ENCODE data around the gene NAV2.
"Not testable (repeated sequence)": the region's sequence is repeated elsewhere in the genome, so short reads cannot be mapped to it uniquely, and the experiment has no call there.

Gene NAV2

GRCh38 chr11:19949606-19950005, 237.0 kb downstream of the NAV2 start:
- DNase-seq (ENCODE audit: low read depth, low spot score), result no peak

DNA sequence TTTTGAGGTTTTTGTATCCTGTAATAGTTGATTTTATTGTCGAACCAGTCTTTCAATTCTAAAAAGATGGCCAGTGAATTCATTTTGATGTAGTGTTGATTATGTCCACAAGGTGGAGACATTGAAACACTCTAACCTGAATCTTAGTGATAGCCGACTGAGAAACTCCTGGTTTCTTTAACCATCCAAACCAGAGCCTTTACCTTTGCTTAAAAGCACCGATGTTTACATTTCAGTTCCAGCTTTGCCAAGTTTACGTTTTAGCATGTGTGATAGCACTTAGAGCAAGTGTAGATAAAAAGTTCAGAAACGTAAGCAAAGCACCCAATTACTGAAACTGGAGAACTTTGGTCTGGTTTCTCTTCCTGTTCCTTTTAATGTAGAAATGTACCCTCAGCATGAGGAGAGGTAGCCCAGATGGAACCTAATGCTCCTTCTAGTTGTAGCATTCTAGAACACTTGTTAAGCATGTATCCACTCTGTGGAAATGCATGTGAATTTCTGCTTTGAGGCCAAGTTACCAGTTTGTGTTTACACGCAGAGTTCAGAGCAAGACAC, 239.0 kb downstream of the NAV2 start:
- no peak for DNase-seq (ENCODE audit: low read depth, low spot score)

- DNase-seq (ENCODE audit: low read depth, low spot score), result no peak
Observed at GRCh38 chr11:19952116-19952605, 239.5 kb downstream of the NAV2 start.

GRCh38 chr11:19952911-19953310, 240.3 kb downstream of the NAV2 start:
- no peak for DNase-seq (ENCODE audit: low read depth, low spot score)

GRCh38 chr11:19953336-19953735, 240.7 kb downstream of the NAV2 start:
- DNase-seq (ENCODE audit: low read depth, low spot score), result no peak

- DNase-seq (ENCODE audit: low read depth, low spot score), result peak; percentile 73
Observed at GRCh38 chr11:19953909-19954308, 241.3 kb downstream of the NAV2 start.

DNA sequence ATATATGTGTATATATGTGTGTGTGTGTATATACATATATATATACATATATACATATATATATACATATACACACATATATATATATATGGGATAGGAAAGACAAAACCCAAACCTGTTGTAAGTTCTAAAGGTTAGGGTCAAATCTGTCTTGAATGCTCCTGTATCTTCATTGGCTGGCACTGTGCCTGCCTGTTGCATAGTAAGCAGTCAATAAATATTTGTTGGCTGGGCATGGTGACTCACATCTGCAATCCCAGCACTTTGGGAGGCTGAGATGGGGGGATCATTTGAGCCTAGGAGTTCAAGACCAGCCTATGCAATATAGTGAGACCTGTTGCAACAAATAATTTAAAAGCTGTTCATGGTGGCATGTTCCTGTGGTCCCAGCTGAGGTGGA, 242.3 kb downstream of the NAV2 start:
- DNase-seq (ENCODE audit: low read depth, low spot score), result no peak

DNA sequence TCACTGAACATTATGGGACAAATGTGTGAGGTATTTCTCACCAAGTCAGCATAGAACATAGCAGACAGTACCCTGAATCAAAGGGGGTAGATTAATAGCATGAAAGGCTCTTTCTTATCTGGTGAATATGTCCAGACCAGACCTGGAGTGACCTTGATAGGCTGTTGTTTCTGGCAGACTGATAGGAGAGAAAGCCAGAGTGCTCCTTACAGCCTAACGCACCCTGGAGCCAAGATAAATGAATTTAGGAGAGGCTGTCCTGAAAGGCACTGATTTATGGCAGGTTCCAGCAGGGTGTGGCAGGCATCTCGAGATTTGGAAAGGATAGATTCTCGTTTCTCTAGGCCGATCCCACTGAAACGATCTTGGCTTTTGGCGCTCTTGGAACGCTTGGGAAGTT, 243.0 kb downstream of the NAV2 start:
- no peak for DNase-seq (ENCODE audit: low read depth, low spot score)

GRCh38 chr11:19956228-19956627, 243.6 kb downstream of the NAV2 start:
- DNase-seq (ENCODE audit: low read depth, low spot score), result no peak

DNA sequence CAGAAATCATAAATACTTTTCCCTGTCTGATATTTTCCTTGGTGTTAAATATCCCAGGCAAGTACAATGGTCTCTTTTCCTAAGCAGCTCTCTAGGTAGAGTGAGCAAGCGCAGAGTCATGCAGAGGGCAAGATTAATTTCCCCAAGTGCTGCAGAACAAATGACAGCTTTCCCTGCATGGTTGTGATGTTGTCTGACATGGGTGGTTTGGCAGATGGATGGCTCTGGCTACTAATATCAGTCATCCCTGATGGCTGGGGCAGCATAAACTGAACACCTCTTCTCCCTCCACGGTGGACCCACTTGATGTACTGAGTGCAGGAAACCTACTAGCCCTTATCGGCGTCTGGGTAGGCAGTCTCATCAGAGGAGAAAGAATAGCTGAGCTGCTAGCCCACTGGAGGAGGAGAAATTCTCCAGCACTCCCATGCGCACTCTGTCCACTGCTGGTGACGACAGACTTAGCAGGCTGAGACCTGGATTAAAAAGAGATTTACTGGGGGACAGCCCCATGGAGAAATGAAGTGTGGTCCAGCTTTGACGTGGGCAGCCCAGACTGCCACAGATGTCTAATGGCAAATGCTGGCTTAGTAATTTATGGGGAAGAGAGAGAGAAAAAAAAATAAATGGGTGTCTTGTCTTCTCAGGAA, 244.8 kb downstream of the NAV2 start:
- no peak for DNase-seq (ENCODE audit: low read depth, low spot score)

DNA sequence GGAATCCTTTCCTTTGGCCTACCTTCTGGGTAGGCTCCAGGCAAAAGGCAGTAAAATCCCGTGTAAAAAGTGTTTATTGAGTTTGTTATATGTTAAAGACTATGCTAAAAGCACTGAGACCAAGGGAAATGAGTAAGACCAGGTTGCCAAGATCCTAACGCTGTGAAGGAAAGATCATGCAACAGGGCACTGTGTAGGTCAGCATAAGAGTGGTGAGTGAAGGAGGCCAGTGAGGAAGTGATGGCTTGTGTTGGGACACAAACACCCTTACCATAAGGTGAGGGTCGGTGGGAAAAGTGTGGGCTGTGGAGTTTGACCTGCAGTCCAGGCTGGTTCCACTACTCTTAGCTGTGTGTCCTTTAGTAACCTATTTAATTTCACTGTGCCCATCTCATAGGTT, 245.6 kb downstream of the NAV2 start:
- DNase-seq (ENCODE audit: low read depth, low spot score), result no peak

GRCh38 chr11:19959210-19959609, 246.6 kb downstream of the NAV2 start:
- DNase-seq (ENCODE audit: low read depth, low spot score), result no peak

DNA sequence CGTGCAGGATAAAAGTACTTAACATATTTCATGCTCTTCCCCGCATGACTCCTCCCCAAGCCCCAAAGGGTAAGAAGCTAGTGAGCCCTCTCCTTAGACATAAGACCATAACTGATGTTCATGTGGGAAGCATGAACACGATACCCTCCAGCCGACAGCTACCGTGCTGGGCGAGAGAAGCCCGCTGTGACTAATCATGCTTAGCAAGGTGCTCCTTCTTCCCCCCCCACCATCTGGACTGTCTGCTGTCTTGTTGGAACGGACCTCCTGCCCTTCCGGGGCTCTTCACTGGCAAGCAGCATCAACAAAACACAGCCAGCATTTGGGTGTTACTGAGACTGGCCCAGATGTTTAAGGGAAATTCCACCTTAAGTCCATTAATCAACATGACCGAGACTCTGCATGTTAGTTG, 247.0 kb downstream of the NAV2 start:
- no peak for DNase-seq (ENCODE audit: low read depth, low spot score)

DNA sequence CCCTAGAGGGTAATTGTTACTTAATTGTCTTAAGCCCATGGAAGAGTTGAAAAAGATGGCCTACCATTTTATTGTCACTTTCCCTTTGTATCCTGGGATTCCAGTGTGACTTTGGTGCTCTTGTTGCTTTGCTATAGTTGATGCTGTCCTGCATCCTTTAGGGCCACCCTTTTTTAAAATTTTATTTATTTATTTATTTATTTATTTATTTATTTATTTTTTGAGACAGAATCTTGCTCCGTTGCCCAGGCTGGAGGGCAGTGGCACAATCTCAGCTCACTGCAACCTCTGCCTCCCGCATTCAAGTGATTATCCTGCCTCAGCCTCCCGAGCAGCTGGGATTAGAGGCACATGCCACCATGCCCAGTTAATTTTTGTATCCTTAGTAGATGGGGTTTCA, 247.8 kb downstream of the NAV2 start:
- not testable (repeated sequence) for DNase-seq (ENCODE audit: low read depth, low spot score)

GRCh38 chr11:19961225-19961624, 248.6 kb downstream of the NAV2 start:
- DNase-seq (ENCODE audit: low read depth, low spot score), result no peak

DNA sequence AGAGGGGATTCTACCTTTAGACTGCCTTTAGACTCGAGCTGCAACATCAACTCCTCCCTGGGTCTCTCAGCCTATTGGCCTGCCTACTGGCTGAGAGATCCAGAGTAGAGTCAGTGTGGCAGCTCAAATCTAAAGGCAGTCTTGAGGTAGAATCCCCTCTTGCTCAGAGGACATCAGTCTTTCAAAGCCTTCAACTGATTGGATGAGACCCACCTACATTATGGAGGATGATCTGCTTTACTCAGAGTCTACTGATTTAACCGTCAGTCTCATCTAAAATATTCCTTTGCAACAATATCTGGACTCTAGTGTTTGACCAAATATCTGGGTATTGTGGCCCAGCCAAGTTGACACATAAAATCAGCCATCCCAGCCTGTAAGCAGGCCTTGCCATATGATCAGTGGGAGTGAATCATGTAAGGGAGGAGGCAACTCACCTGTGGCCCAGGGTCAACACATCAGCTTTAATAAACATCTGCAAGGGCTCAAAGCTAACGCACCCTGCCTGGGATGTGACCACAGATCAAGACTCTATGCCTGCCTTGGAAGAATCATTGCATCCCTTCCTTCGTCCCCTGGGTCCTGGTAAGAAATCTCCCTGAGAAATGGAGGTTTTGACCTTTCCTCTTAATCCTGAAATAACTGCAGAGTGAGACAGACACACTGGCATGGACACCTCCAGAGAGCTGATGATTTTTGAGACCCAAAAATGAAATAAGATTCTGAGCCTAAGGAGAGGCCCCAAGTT, 249.6 kb downstream of the NAV2 start:
- DNase-seq (ENCODE audit: low read depth, low spot score), result no peak

- DNase-seq (ENCODE audit: low read depth, low spot score), result no peak
Observed at GRCh38 chr11:19962801-19963175, 250.2 kb downstream of the NAV2 start.

- no peak for DNase-seq (ENCODE audit: low read depth, low spot score)
Observed at GRCh38 chr11:19963697-19964387, 251.2 kb downstream of the NAV2 start.

- no peak for DNase-seq (ENCODE audit: low read depth, low spot score)
Observed at GRCh38 chr11:19966441-19966840, 253.8 kb downstream of the NAV2 start.

DNA sequence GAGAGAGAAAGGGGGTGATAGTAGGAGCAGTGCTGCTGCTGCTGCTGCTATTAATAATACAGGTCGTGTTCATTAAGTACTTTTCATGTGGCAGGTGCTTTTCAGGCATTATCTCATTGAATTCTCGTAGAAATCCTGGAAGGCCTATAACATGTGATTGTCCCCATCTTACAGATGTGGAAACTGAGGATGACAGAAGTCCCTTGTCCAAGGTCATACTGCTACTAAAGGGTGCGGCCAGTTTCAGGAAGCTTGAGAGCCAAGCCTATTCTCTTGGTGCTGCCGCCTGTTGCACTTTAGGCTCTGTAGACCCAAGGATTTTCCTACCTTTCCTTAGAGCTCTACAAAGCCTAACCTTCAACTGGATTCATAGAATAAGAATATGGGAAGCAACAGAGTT, 254.3 kb downstream of the NAV2 start:
- no peak for DNase-seq (ENCODE audit: low read depth, low spot score)

GRCh38 chr11:19967787-19968186, 255.2 kb downstream of the NAV2 start:
- no peak for DNase-seq (ENCODE audit: low read depth, low spot score)

DNA sequence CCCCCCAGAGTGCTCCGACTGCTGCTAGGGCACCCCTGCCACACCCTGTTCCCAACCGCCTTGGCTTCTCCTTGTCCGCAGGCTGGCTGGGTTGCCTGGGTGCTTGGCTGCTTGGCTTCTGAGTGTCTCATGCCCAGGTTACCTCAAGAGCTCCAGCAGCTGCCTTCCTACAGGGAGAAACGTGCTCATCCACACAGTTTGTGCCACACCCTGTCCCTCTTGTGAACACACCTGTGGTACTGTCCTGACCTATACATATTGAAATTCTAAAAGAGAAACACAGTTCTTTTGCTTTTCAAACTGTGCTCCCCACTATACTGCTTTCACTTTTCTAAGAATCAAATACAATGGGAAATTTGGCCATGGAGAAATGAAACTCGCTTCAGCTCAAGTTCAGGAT, 256.2 kb downstream of the NAV2 start:
- no peak for DNase-seq (ENCODE audit: low read depth, low spot score)
